Calu3 (cell line): ENCODE data around the gene GAS7. TPM values are rescaled to one million over a fixed set of nuclear protein-coding genes. Genes with fewer than 3 reads are reported as not detected.

ENCODE experiments used
- BruUV-seq: library from RNA; stranded (reverse); fragments of 400-500 nt; replicated peaks from 2 replicates; lab custom pipeline; 2021; lab: Mats Ljungman, UMichigan
- CTCF ChIA-PET: fragments of 300-600 bp; sonication (Branson Sonifier 250); formaldehyde crosslinking; loops from one replicate; lab custom pipeline; 2022; ENCODE audit warnings: antibody characterized with exemption; lab: Charles Lee
- DNase-seq: peaks from one replicate; pipeline ENCODE4 v3.0.0; 2022
- H3K27ac Mint-ChIP-seq: one replicate; pipeline ENCODE4 v1.8.0; 2022; ENCODE audit warnings: mixed read lengths; ENCODE audit not compliant: unreplicated experiment
- H3K27me3 Mint-ChIP-seq: one replicate; pipeline ENCODE4 v1.8.0; 2022; ENCODE audit warnings: mixed read lengths; ENCODE audit not compliant: unreplicated experiment
- H3K36me3 Mint-ChIP-seq: one replicate; pipeline ENCODE4 v1.8.0; 2022; ENCODE audit warnings: mild to moderate bottlenecking, moderate library complexity, mixed read lengths; ENCODE audit not compliant: insufficient read depth, unreplicated experiment
- H3K4me1 Mint-ChIP-seq: one replicate; pipeline ENCODE4 v1.8.0; 2022; ENCODE audit warnings: mild to moderate bottlenecking, low read depth, mixed read lengths; ENCODE audit not compliant: unreplicated experiment
- H3K4me3 Mint-ChIP-seq: one replicate; pipeline ENCODE4 v1.8.0; 2022; ENCODE audit warnings: mild to moderate bottlenecking, low read depth, moderate library complexity, mixed read lengths; ENCODE audit not compliant: unreplicated experiment
- H3K9me3 Mint-ChIP-seq: one replicate; pipeline ENCODE4 v1.8.0; 2022; ENCODE audit warnings: low read depth, mixed read lengths; ENCODE audit not compliant: unreplicated experiment
- CTCF ChIP-seq: fragments of 200-600 bp; IDR thresholded peaks from one replicate; pipeline ENCODE4 v1.8.0; 2022; ENCODE audit warnings: antibody characterized with exemption; ENCODE audit not compliant: unreplicated experiment
- intact Hi-C: fragments of 100-400 bp; cut with micrococcal nuclease; formaldehyde crosslinking; loops from one replicate; pipeline ENCODE4 v1.10.0; 2022; ENCODE audit not compliant: unreplicated experiment
- total RNA-seq: library from RNA; stranded (reverse); gene quantifications from 2 replicates; pipeline ENCODE4 v1.2.3, GENCODE V29; 2022

GAS7 gene
- total RNA-seq, 1 experiment from 2014 or later = 0.42 TPM

- H3K4me3 Mint-ChIP-seq = no peak overlapping the region
- no peaks in the 10 kb centered on the region for H3K36me3 Mint-ChIP-seq
- intact Hi-C loops = no loop called here
- H3K4me1 Mint-ChIP-seq = no peaks in the 10 kb centered on the region
- no peak for TF ChIP-seq CTCF
- peaks cover 12% of the 10 kb centered on the region for H3K27me3 Mint-ChIP-seq
- CTCF ChIA-PET = no interaction called here
- H3K27ac Mint-ChIP-seq = no peak overlapping the region
- no TSS peak for BruUV-seq
- DNase-seq = no peak
- H3K9me3 Mint-ChIP-seq = no peaks in the 10 kb centered on the region
Observed at GRCh38 chr17:9940841-9941240, 257.6 kb downstream of the GAS7 start.

GRCh38 chr17:9938764-9939163 is 259.6 kb downstream of the GAS7 start:
- H3K4me3 Mint-ChIP-seq = no peak overlapping the region
- TF ChIP-seq CTCF = no peak
- CTCF ChIA-PET = no interaction called here
- intact Hi-C loops = no loop called here
- no peak for DNase-seq
- BruUV-seq = no TSS peak
- no peaks in the 10 kb centered on the region for H3K4me1 Mint-ChIP-seq
- H3K36me3 Mint-ChIP-seq = no peaks in the 10 kb centered on the region
- H3K27ac Mint-ChIP-seq = no peak overlapping the region
- H3K9me3 Mint-ChIP-seq = no peaks in the 10 kb centered on the region
- no peaks in the 10 kb centered on the region for H3K27me3 Mint-ChIP-seq

GRCh38 chr17:9937901-9938300 is 260.5 kb downstream of the GAS7 start:
- intact Hi-C loops = no loop called here
- no peak overlapping the region for H3K4me3 Mint-ChIP-seq

GRCh38 chr17:9937241-9937761 is 261.1 kb downstream of the GAS7 start:
- DNase-seq = no peak
- CTCF ChIA-PET = no interaction called here
- H3K27ac Mint-ChIP-seq = no peak overlapping the region
- no TSS peak for BruUV-seq
- intact Hi-C loops = no loop called here
- H3K36me3 Mint-ChIP-seq = no peaks in the 10 kb centered on the region
- H3K4me1 Mint-ChIP-seq = no peaks in the 10 kb centered on the region
- no peak overlapping the region for H3K4me3 Mint-ChIP-seq
- no peak for TF ChIP-seq CTCF
- no peaks in the 10 kb centered on the region for H3K9me3 Mint-ChIP-seq
- H3K27me3 Mint-ChIP-seq = no peaks in the 10 kb centered on the region

More at GRCh38 chr17:9937901-9938300, 260.5 kb downstream of the GAS7 start:
- Mint-ChIP-seq H3K36me3 (no peaks in the 10 kb centered on the region), H3K27me3 (no peaks in the 10 kb centered on the region), H3K9me3 (no peaks in the 10 kb centered on the region), H3K4me1 (no peaks in the 10 kb centered on the region), H3K27ac (no peak overlapping the region)
- no TSS peak for BruUV-seq
- DNase-seq = no peak
- CTCF ChIA-PET = no interaction called here
- no peak for TF ChIP-seq CTCF
